Measurements from ENCODE around the gene SYNE1. TPM values are rescaled to one million over a fixed set of nuclear protein-coding genes. Genes with fewer than 3 reads are reported as not detected.

Gene SYNE1
- polyA plus RNA-seq, 2 of the 4 experiments (the other 2 are of a cell fraction): 10.5 to 28.5 TPM

DNA sequence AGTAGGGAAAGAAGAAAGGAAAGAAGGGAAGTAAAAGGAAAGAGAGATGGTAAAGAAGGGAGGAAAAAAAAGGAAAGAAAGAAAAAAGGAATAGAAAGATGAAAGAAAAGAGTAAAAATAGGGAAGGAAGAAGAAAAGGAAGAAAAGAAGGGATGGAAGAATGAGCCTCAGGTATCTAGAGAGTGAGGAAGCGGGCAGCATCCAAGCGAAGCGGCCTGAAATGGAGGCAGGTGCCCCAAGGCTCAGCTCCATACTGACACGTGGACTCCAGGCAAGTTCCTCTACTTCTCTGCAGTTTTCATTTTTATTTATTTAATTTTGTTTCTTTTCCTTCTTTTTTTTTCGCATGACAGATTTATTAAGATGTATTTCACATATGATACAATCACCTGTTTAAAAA lies 456.6 kb downstream of the SYNE1 start:
- TF ChIP-seq NPAS2 (CRISPR knock-in tag; IDR thresholded peaks at IDR 0.05; ENCODE audit: borderline replicate concordance): no peak
- TF ChIP-seq FOXS1 (CRISPR knock-in tag; IDR thresholded peaks at IDR 0.05): no peak
- TF ChIP-seq EP300 (IDR thresholded peaks at IDR 0.05): no peak
- TF ChIP-seq RFX5 (IDR thresholded peaks at IDR 0.05): no peak
- TF ChIP-seq, protein P1, sequence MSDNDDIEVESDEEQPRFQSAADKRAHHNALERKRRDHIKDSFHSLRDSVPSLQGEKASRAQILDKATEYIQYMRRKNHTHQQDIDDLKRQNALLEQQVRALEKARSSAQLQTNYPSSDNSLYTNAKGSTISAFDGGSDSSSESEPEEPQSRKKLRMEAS (IDR thresholded peaks at IDR 0.05): no peak
- TF ChIP-seq FOSL2 (IDR thresholded peaks at IDR 0.05): no peak
- no peak for TF ChIP-seq FOSL2 (CRISPR knock-in tag; IDR thresholded peaks at IDR 0.05)
- TF ChIP-seq BHLHE40 (IDR thresholded peaks at IDR 0.05; ENCODE audit: low read depth, low read length): no peak
- TF ChIP-seq POLR2A (IDR thresholded peaks at IDR 0.05; ENCODE audit: low read length): no peak
- TF ChIP-seq NFE2L2 (conservative IDR thresholded peaks at IDR 0.05; ENCODE audit: low read length): no peak
- TF ChIP-seq HOXB5 (CRISPR knock-in tag; IDR thresholded peaks at IDR 0.05): no peak
- TF ChIP-seq, protein P2, sequence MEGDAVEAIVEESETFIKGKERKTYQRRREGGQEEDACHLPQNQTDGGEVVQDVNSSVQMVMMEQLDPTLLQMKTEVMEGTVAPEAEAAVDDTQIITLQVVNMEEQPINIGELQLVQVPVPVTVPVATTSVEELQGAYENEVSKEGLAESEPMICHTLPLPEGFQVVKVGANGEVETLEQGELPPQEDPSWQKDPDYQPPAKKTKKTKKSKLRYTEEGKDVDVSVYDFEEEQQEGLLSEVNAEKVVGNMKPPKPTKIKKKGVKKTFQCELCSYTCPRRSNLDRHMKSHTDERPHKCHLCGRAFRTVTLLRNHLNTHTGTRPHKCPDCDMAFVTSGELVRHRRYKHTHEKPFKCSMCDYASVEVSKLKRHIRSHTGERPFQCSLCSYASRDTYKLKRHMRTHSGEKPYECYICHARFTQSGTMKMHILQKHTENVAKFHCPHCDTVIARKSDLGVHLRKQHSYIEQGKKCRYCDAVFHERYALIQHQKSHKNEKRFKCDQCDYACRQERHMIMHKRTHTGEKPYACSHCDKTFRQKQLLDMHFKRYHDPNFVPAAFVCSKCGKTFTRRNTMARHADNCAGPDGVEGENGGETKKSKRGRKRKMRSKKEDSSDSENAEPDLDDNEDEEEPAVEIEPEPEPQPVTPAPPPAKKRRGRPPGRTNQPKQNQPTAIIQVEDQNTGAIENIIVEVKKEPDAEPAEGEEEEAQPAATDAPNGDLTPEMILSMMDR (IDR thresholded peaks at IDR 0.05): no peak
- no peak for TF ChIP-seq ZC3H11A (IDR thresholded peaks at IDR 0.05)
- no peak for TF ChIP-seq ELK1 (IDR thresholded peaks at IDR 0.05; ENCODE audit: low read depth, low read length)
- TF ChIP-seq SREBF2 (IDR thresholded peaks at IDR 0.05): no peak
- TF ChIP-seq ATOH8 (CRISPR knock-in tag; IDR thresholded peaks at IDR 0.05; ENCODE audit: low read depth): no peak
- TF ChIP-seq CEBPB (IDR thresholded peaks at IDR 0.05): no peak
- no peak for TF ChIP-seq CHD2 (IDR thresholded peaks at IDR 0.05; ENCODE audit: low read length, partially characterized antibody)
- ChIA-PET POLR2A (no interaction called here), CTCF (interaction anchor here (0.9 to 1.0 kb wide), 2 partner anchors 350 to 415 kb away, joined by 3 read pairs; no protein-coding TSS in a partner anchor)
- DNase-seq (ENCODE audit: low read depth in 1 of 2, low spot score in 1 of 2) (no peak), ATAC-seq (no peak), FAIRE-seq (no peak)
- WGBS (ENCODE audit: missing lambda C conversion rate): 96% methylated on average over 5 of the region's 5 CpGs
- H3K27ac ChIP-seq: no peak overlapping the region
- H3K4me2 ChIP-seq: no peak overlapping the region
- H3K4me3 ChIP-seq: no peak overlapping the region
- no peaks in the 10 kb centered on the region for H3K4me1 ChIP-seq
- no peaks in the 10 kb centered on the region for H3K9me3 ChIP-seq

DNA sequence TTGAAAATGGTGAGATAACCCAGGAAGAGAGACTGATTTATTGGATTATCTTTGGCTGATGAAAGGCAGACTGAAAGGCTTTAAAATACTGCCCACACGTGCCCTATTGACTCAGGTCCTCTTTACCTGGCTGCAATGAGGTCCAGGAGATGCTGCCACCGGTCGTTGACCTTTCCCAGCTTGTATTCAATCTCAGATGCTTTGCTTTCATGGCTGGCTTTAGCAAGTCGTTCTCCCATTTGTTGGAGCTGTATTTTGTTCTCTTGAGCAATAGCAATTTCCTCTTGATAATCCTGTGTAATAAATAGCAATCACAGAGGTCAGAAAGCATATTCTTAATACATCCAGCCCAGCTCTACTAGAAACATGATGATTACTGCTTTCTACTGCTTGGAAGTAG lies 460.9 kb downstream of the SYNE1 start:
- Histone ChIP-seq H3K4me3 (no peak overlapping the region), H3K27ac (no peak overlapping the region), H3K4me2 (no peak overlapping the region), H3K9me3 (no peaks in the 10 kb centered on the region), H3K4me1 (no peaks in the 10 kb centered on the region)
- WGBS (ENCODE audit: missing lambda C conversion rate): 88% methylated on average over 4 of the region's 4 CpGs
- POLR2A ChIA-PET: no interaction called here
- CTCF ChIA-PET: no interaction called here
- TF ChIP-seq HDAC2 (IDR thresholded peaks at IDR 0.05): no peak
- no peak for TF ChIP-seq CHD2 (IDR thresholded peaks at IDR 0.05; ENCODE audit: low read length, partially characterized antibody)
- TF ChIP-seq E2F6 (IDR thresholded peaks at IDR 0.05; ENCODE audit: borderline replicate concordance, low read depth): no peak
- TF ChIP-seq EHMT2 (IDR thresholded peaks at IDR 0.05; ENCODE audit: low read depth): no peak
- TF ChIP-seq TP53 (CRISPR knock-in tag; IDR thresholded peaks at IDR 0.05): no peak
- no peak for TF ChIP-seq PBX3 (IDR thresholded peaks at IDR 0.05)
- TF ChIP-seq RARB (CRISPR knock-in tag; IDR thresholded peaks at IDR 0.05): no peak
- TF ChIP-seq JUN (IDR thresholded peaks at IDR 0.05): no peak
- TF ChIP-seq HOXB5 (CRISPR knock-in tag; IDR thresholded peaks at IDR 0.05): no peak
- DNase-seq (ENCODE audit: low read depth in 1 of 2, low spot score in 1 of 2): no peak
- ATAC-seq: no peak
- no peak for FAIRE-seq

Data from A549 (cell line).